HG03558 (cell line): ENCODE results near the gene AK8.

Experiments
- ATAC-seq: cut with Tn5 transposase; IDR thresholded peaks from one replicate; pipeline ENCODE4 v1.9.1; 2021; ENCODE audit warnings: moderate number of reproducible peaks; ENCODE audit not compliant: unreplicated experiment; ENCODE audit errors: extremely low read depth

The AK8 gene

GRCh38 chr9:132828201-132828770 lies 49.8 kb downstream of the AK8 start:
- no peak for ATAC-seq

DNA sequence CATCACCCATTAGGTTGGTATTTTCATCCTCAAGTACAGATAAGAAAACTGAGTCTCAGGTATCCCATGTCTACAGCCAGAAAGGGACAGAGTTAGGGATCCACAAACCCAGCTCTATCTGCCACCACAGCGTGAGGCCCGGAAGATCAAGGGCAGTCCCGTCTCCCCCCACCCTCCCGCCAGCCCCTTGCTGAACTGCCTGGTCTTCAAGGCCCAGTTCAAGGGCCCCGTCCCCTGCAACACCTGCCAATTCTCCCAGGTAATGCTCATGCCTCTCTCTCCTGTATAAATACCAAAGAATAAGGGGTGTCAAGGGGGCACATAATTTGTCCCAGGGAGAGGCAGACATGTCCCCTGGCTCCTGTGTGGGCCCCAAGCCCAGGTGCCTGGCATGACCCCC lies 50.7 kb downstream of the AK8 start:
- no peak for ATAC-seq

DNA sequence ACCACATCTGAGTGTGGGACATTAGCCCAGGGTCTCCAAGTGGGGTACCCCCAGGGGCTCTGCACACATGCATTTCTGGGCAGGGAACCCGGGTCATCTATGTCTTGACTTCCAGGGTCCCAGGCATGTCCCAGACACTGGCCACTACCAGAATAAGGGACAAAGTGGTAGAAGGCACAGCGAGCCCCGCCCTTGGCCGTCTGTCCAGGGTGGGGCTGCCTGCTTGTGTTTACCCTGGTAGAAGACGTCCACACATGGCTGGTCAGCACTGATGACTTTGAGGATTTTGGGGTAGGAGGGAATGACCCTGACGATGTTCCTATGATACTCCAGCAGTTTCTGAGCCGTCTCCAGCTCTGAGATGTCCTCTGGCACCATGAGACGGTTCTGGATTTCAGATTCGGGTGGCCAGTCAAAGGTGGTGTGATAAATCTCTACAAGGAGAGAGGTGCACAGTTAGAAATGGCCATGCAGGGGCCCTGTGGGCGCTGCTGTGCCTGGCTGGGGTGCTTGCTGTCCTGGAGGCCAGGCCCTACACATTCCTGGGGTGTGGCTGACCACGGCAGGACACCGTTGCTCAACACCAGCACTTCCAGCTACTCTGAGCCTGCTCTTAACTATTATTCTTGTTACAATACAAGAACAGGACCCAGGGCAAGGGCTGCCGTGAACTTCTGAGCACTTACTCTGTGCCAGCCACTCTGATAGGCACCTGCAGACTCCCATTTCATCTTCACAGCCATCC lies 51.3 kb downstream of the AK8 start:
- no peak for ATAC-seq

DNA sequence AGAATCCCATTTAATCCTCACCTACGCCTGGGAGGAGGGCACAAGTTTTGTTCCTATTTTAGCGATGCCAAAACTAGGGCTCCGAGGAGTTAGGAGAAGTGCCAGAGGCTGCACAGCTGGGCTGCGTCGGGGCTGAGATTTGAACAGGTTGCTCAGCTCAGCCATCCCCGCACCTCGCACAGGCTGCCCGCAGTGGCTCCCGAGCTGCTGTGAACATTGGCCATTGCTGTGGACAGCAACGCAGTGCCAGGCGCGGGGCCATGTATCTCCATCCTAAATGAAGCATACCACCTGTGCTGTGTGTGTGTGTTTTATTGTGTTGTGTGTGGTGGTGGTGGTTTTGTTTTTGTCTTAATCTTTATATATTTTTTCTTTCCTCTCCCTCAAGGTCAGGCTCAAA lies 52.0 kb downstream of the AK8 start:
- ATAC-seq = no peak

- ATAC-seq = no peak
These were observed 52.7 kb downstream of the AK8 start for GRCh38 chr9:132825430-132825829.

GRCh38 chr9:132824951-132825350 lies 53.1 kb downstream of the AK8 start:
- ATAC-seq = no peak

DNA sequence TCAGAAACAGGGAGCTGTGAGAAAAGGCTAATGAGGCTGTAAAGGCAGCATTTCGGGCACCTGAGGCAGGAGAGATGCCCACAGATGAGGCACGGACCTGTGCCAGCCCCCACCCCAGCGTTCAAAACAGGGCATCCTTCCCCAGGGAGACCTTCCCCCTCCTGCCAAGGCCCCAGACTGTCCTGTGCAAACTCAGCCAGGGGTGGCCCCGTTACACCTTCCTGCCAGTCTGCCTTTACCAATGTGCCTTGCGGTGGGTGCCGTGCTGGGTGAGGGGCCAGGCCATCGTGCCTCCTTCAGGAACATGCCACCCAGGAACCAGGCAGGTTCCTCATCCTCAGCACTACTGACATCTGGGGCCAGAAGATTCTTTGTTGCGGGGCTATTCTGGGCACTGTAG lies 53.9 kb downstream of the AK8 start:
- no peak for ATAC-seq

DNA sequence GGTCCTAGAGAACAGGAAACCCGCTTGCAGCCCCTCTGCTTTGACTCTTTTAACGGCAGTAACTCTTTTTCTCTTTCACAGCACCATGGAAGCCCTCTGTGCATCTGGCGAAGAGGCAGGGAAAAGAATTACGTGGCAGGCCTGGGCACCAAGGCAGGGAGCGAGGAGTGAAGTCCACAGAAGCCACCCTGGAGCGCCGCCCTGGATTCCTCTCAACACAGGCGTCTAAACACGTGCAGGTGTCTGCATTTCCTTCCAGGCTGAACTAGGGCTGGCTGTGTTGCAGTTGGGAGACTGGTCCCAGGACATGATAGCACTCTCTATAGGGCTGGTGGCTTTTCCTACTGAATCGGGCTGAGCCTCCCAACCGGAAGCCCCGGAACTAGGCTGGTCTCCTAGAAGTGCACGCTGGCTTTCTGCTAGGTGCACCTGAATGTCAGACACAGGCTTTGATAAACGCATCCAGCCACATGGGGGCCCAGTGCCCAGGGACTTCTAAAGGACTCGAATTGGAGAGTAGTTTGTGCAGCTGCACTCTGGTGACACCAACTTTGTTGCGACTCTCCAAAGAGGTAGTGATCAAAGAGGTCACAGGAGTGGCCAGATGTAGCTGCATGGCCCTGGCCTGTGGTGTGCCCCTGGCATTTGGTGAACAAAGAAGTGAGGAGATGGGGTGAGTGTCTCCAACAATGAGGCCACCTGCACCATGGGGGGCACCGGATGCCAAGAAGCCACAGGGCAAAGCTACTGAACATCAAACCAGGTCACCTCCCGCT lies 54.5 kb downstream of the AK8 start:
- no peak for ATAC-seq

- ATAC-seq = no peak
These were observed 57.7 kb downstream of the AK8 start for GRCh38 chr9:132820169-132820944.

GRCh38 chr9:132818588-132818987 lies 59.5 kb downstream of the AK8 start:
- no peak for ATAC-seq

DNA sequence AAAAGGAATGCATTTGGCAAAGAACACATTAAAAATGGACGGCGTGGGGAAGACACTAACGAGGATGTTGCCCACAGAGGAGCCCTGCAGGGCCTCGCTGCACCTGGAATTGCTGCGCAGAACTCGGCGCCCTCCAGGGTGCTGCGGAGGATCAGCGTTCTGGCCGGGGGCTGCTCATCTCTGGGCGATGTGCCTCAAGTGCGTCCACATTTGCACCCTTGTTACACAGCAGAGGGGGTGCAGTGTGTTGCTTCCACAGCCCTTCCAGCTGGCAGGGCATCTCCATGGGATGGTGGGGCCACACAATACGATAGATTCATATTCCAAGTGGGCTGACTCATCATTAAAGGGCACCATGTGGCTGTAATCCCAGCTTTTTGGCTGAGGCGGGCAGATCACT lies 63.1 kb downstream of the AK8 start:
- no peak for ATAC-seq

DNA sequence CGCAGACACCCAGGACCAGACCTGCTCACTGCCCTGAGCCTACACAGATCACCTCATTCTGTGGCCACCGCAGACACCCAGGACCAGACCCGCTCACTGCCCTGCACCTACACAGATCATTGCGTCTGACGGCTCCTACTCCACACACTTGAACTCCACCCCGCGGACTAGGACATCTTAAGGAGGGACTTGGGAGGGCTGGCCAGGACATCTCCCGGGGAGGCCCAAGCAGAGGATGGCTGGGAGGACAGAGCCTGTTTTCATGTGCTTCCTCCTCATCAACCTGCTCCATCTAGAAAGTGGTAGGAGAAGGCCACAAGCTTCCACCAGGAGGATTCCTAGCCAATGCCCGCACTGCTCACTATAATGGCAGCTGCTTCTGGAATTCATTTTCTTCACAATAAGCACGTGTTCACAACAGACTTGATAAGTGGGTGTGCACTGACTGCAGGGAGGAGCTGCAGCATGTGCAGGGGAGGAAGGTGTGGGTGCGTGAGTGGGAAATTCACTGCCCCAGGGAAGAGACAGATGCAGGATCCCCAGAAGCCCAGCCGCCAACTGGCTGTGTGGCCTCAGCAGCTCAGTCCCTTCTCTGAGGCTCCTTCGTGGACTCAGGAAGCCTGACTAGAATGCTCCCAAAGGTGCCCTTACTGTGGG lies 64.8 kb downstream of the AK8 start:
- ATAC-seq = no peak

- no peak for ATAC-seq
These were observed 66.1 kb downstream of the AK8 start for GRCh38 chr9:132811985-132812384.

GRCh38 chr9:132810314-132810713 lies 67.8 kb downstream of the AK8 start:
- ATAC-seq = no peak

- no peak for ATAC-seq
These were observed 68.3 kb downstream of the AK8 start for GRCh38 chr9:132809677-132810271.

DNA sequence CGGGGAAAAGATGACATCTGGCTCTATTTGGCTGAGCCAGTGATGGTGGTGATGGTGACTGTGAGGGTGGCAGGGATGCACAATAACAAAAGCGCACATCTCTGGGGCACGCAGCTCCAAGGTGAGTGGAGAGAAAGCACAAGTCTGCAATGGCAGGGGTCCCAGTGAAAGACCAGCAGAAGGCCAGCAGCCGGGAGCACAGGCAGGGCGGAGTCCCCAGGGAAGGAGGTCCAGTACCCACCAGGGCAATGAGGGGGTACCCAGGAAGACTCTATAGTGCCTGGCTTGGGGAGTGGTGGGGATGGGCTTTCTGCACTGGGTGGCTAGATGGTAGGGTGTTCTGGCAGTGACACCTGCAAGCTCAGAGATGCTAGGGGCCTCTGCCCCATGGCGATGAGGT lies 69.4 kb downstream of the AK8 start:
- no peak for ATAC-seq

DNA sequence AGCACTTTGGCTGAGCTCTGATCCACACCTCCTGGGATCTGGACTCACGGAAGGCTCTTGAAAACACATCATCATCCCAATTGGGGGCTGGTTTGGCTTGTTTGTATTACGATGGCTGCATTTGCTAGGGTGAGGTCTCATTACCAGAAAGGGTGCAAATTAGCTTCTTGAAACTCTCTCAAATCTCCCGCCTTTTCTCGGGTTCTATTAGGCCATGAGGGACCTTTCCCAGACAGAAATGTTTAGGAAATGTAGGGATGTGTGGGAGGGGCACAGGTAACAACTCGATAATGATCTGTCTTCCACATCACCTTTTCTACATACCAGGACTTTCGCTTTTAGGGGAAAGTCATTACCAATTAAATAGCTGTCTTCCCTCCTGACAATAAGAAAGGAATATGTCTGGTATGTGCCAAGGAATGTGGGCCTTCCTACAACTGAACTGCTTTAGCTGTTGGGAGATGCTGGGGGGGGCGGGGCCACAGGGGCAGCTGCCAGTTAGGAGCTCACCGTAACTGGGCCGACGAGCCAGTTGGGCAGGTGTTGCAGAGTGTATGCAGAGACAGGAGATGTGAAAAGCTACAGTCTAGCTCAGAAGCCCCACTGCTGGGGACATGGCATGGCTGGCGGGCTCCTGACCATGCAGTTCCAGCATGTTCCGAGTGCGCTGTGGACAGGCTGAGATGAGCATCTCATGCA lies 71.2 kb downstream of the AK8 start:
- no peak for ATAC-seq

DNA sequence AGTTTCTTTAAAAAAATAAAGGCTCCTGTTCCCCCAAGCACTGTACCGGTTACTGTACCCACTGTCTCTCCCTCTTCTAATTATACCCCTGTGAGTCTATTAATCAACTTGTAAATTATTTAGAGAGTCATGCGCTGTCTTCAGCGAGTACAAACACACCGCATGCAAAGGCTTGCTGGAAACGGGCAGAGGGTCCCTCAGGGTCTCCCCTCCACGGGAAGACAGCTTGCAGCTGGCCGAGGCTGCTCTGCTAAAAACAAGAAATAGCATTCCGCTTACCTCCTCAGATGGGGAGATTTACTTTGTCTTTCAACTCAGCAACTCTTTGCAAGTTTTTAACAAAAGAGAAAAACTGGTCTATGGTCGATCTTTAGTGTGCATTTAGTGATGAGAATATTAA lies 71.8 kb downstream of the AK8 start:
- ATAC-seq = no peak

DNA sequence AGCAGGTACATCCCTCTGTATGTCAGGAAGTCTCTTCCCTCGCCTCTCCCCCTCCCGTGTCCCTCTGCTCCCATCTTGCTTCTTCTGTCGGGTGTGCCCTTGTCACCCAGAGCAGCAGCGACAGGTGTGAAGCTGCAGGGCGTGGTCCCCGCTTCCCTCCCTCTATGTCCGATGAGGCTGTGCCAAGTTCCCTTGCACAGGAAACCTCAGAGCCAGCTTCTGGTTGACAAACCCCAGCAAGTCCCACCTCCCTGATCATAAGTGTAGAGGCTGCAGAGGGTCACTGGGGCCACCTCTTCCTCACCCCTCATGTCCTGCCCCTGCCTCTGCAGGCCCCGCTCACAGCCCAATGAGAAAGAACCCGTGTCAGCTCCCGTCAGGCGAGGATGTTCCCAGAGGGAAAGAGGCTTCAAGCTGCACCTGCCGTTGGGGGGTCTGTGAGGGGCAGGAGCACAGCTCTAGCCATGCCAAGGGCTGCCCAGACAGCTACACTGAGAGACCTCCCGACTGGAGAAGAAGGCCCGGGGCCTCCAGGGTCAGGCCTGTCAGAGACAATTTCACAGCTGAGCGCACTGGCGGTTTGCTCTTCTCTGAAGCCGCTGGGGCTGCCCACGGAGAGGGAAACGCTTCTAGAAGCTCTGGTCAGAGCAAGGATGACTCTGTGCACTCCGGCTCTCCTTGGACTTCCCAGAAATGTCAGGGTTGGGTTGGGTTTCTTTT lies 73.3 kb downstream of the AK8 start:
- ATAC-seq = no peak
